SU-DHL-6 (cell line): ENCODE measurements around the gene ACKR3.

Source experiments
- EZH2phosphoT487 ChIP-seq: fragments of 200-600 bp; sonication (generic), shearing (Covaris generic); conservative IDR thresholded peaks from 2 replicates; pipeline ENCODE4 v1.6.1; 2018; ENCODE audit warnings: mild to moderate bottlenecking, antibody characterized with exemption, low read length, moderate library complexity, mixed read lengths
- TF ChIP-seq, protein P1 (sequence below): fragments of 200-600 bp; sonication (generic); IDR thresholded peaks from one replicate; pipeline ENCODE4 v1.5.1; 2017; ENCODE audit warnings: antibody characterized with exemption, mild to moderate bottlenecking, low read length, moderate library complexity; ENCODE audit not compliant: insufficient read depth, poor library complexity, severe bottlenecking

DNA sequence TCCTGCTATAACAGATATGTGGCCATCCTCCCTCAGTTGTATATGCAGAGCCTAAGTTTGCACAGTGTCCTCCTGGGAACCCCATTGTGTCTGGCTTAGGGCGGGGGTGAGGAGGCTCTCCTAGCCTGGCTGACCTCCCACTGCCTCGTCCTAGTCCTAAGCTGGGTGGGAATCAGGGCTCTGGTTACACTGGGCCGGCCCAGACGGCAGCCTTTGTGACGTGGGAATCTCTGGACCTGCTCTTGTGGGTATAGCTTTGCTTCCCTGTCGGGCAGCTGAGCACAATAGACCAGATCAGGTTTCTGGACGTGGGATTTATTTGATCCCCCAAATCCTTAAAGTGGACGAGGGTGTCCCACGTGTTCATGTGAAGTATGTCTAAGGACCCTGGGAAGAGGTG is 2.9 kb downstream of the ACKR3 start:
- TF ChIP-seq, protein P1, sequence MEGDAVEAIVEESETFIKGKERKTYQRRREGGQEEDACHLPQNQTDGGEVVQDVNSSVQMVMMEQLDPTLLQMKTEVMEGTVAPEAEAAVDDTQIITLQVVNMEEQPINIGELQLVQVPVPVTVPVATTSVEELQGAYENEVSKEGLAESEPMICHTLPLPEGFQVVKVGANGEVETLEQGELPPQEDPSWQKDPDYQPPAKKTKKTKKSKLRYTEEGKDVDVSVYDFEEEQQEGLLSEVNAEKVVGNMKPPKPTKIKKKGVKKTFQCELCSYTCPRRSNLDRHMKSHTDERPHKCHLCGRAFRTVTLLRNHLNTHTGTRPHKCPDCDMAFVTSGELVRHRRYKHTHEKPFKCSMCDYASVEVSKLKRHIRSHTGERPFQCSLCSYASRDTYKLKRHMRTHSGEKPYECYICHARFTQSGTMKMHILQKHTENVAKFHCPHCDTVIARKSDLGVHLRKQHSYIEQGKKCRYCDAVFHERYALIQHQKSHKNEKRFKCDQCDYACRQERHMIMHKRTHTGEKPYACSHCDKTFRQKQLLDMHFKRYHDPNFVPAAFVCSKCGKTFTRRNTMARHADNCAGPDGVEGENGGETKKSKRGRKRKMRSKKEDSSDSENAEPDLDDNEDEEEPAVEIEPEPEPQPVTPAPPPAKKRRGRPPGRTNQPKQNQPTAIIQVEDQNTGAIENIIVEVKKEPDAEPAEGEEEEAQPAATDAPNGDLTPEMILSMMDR = no peak
- TF ChIP-seq EZH2phosphoT487 = no peak
